ENCODE data around the gene ATP1A1. TPM values are rescaled to one million over a fixed set of nuclear protein-coding genes. Genes with fewer than 3 reads are reported as not detected.

ATP1A1 gene
- total RNA-seq, 1 experiment from 2014 or later, result 378 TPM

DNA sequence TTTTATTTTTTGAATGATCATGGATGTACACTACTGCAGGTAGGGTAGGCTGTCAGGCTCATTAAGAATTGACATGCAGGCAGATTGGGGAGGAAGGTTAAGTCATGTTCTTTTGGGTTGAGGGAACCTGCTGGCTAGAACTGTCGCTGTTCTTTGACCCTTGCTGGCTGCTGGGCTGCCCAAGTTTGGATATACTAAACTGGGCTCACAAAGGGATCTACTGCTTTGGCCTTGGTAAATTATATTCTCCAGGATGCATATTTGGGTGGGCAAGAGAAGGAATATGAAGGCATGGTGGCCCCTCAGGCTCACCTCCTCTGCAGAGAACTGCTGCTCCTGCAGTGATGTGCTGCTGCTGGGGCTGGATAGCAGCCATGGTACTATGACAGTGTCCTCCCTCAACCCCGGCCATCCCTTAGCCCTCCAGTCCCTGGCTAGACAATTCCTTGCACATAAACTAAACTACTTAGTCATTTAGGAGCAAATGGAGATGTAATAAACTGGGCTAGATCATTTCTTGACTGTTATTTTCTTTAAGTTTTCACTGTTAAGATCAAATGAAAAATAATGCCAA lies 6.1 kb downstream of the ATP1A1 start:
- Mint-ChIP-seq H3K27ac (ENCODE audit: low read depth, unreplicated experiment) (peak overlapping the region; percentile 78), H3K4me3 (ENCODE audit: unreplicated experiment) (peak overlapping the region; percentile 94), H3K36me3 (ENCODE audit: insufficient read depth, unreplicated experiment) (peaks cover 60% of the 10 kb centered on the region), H3K27me3 (ENCODE audit: insufficient read depth, unreplicated experiment) (no peaks in the 10 kb centered on the region), H3K4me1 (ENCODE audit: insufficient read depth, unreplicated experiment) (peaks cover 55% of the 10 kb centered on the region), H3K9me3 (ENCODE audit: unreplicated experiment) (no peaks in the 10 kb centered on the region)
- TF ChIP-seq, protein P1, sequence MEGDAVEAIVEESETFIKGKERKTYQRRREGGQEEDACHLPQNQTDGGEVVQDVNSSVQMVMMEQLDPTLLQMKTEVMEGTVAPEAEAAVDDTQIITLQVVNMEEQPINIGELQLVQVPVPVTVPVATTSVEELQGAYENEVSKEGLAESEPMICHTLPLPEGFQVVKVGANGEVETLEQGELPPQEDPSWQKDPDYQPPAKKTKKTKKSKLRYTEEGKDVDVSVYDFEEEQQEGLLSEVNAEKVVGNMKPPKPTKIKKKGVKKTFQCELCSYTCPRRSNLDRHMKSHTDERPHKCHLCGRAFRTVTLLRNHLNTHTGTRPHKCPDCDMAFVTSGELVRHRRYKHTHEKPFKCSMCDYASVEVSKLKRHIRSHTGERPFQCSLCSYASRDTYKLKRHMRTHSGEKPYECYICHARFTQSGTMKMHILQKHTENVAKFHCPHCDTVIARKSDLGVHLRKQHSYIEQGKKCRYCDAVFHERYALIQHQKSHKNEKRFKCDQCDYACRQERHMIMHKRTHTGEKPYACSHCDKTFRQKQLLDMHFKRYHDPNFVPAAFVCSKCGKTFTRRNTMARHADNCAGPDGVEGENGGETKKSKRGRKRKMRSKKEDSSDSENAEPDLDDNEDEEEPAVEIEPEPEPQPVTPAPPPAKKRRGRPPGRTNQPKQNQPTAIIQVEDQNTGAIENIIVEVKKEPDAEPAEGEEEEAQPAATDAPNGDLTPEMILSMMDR (IDR thresholded peaks at IDR 0.05; ENCODE audit: unreplicated experiment), result no peak
- intact Hi-C loops (cut with micrococcal nuclease), result loop anchor here (5.0 to 10.0 kb wide), 2 partner anchors 108 to 224 kb away; no protein-coding TSS in a partner anchor
- ChIA-PET POLR2A (no interaction called here), CTCF (no interaction called here)
- no peak for DNase-seq (ENCODE audit: unreplicated experiment)
- BruUV-seq (replicated peaks), result no TSS peak

- TF ChIP-seq, protein P1 (IDR thresholded peaks at IDR 0.05; ENCODE audit: unreplicated experiment), result no peak
- Mint-ChIP-seq H3K27me3 (ENCODE audit: insufficient read depth, unreplicated experiment) (no peaks in the 10 kb centered on the region), H3K4me3 (ENCODE audit: unreplicated experiment) (peak overlapping the region; percentile 94), H3K9me3 (ENCODE audit: unreplicated experiment) (no peaks in the 10 kb centered on the region), H3K36me3 (ENCODE audit: insufficient read depth, unreplicated experiment) (peaks cover 60% of the 10 kb centered on the region), H3K27ac (ENCODE audit: low read depth, unreplicated experiment) (peak overlapping the region; percentile 78), H3K4me1 (ENCODE audit: insufficient read depth, unreplicated experiment) (peaks cover 55% of the 10 kb centered on the region)
- intact Hi-C loops (cut with micrococcal nuclease), result loop anchor here (5.0 to 10.0 kb wide), 2 partner anchors 107 to 225 kb away; no protein-coding TSS in a partner anchor
- no peak for DNase-seq (ENCODE audit: unreplicated experiment)
- BruUV-seq (replicated peaks), result no TSS peak
- ChIA-PET POLR2A (interaction anchor here (0.8 to 1.5 kb wide), 5 partner anchors 71 to 158 kb away, joined by 3 read pairs; no protein-coding TSS in a partner anchor), CTCF (interaction anchor here (0.5 to 2.2 kb wide), 4 partner anchors 31 to 1233 kb away, joined by 3 to 6 read pairs (median 4); no protein-coding TSS in a partner anchor)
These were observed 6.8 kb downstream of the ATP1A1 start for GRCh38 chr1:116379674-116380498.

DNA sequence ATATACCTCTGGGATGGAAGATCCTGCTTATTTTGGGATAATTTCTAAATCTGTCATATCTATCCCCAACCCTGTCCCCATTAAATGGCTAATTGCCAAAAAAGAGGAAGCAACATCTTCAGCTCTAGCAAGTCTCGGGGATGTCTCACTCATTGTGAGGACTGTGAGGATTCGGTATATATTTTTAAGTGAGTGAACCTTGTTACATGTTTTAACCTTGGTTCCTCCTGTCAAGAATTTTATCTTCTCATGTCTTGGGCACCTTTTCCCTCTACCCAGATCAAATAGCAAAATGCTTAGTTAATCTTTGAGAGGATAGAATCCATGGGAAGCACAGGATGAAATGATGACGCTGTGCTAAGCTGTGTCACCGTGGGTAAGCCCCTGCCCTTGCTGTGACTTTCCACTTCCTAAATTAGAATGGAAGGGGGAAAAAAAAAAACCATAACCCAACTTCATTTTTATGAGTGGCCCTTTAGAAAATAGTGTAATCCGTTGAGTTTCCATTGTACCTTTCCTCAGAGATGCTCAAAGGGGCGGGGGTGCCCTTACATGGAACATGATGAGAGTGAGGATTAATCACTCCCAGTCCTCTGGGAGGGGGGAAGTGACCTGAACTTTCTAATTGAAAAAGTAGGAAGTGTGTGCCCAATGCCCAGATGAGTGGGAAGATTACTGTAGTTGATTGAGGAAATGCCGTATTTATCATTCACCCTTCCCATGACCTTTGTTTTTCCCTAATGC lies 7.6 kb downstream of the ATP1A1 start:
- no TSS peak for BruUV-seq (replicated peaks)
- H3K27ac Mint-ChIP-seq (ENCODE audit: low read depth, unreplicated experiment), result peak overlapping the region; percentile 18
- no peaks in the 10 kb centered on the region for H3K9me3 Mint-ChIP-seq (ENCODE audit: unreplicated experiment)
- peaks cover 49% of the 10 kb centered on the region for H3K4me1 Mint-ChIP-seq (ENCODE audit: insufficient read depth, unreplicated experiment)
- ChIA-PET POLR2A (interaction anchor here (0.6 to 1.5 kb wide), 7 partner anchors 39 to 1906 kb away, joined by 3 read pairs; no protein-coding TSS in a partner anchor), CTCF (interaction anchor here (0.5 to 4.5 kb wide), 7 partner anchors 26 to 1232 kb away, joined by 3 to 26 read pairs (median 4); no protein-coding TSS in a partner anchor)
- no peaks in the 10 kb centered on the region for H3K27me3 Mint-ChIP-seq (ENCODE audit: insufficient read depth, unreplicated experiment)
- TF ChIP-seq, protein P1 (IDR thresholded peaks at IDR 0.05; ENCODE audit: unreplicated experiment), result no peak
- intact Hi-C loops (cut with micrococcal nuclease), result no loop called here
- H3K36me3 Mint-ChIP-seq (ENCODE audit: insufficient read depth, unreplicated experiment), result peaks cover 63% of the 10 kb centered on the region
- no peak for DNase-seq (ENCODE audit: unreplicated experiment)
- peak overlapping the region; percentile 21 for H3K4me3 Mint-ChIP-seq (ENCODE audit: unreplicated experiment)
